Activated CD4-positive, CD25-positive, alpha-beta regulatory T cell treated with anti-CD3 and anti-CD28 coated beads, Interleukin-2, amount 50 U/mL, for 16 hours (primary cell): ENCODE measurements around the gene NUDCD3.

Source experiments
- DNase-seq: peaks from one replicate; pipeline ENCODE4 v3.0.0-alpha.2; 2020; ENCODE audit warnings: low read depth, low spot score

The NUDCD3 gene

DNA sequence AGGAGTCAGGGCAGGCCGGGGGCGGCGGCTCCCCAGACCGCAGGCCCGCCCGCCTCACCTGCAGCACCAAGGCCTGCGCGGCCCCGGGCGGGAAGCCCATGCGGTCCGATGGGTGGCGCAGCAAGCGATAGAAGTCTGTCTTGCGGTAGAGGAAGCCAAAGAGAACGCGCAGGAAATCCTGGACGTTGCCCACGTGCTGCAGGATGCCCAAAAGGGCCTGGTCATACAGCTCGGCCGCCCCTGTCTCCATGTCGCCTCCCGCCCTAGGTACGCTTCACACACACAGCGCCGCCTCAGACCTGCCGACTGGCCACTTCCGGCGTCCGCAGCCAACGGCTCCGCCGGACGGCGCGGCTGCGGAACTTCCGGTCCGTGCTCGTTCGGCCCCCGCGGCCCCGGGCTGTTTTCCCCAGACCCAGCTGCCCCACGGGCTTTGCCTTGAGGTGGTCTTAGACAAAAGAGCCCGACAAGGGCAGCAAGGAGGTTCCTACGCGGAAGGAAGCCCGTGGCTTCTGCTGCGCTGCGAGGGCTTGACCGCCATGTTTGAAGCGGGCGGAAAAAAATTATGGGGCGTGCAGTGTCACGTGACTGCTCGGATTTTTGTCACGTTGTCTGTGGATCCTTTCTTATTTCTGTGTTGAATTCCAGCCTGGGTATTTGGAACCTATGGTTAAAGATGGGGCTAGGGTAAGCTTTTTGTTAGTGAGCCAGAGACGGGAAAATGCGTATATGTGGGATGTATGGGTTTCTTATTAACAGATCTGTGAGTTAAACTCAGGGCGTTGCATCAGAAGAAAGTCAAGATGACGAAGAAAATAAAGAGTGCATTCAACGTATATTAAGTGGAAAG is at the start of gene NUDCD3:
TSS of gene NUDCD3 (minus strand) at position 308 of the 850 bp plus-strand sequence. CDS start at position 250, 58 bp downstream.
- DNase-seq = peak; percentile 71

- no peak for DNase-seq
Measured at GRCh38 chr7:44539669-44540506, 49.4 kb upstream of the NUDCD3 start.

DNA sequence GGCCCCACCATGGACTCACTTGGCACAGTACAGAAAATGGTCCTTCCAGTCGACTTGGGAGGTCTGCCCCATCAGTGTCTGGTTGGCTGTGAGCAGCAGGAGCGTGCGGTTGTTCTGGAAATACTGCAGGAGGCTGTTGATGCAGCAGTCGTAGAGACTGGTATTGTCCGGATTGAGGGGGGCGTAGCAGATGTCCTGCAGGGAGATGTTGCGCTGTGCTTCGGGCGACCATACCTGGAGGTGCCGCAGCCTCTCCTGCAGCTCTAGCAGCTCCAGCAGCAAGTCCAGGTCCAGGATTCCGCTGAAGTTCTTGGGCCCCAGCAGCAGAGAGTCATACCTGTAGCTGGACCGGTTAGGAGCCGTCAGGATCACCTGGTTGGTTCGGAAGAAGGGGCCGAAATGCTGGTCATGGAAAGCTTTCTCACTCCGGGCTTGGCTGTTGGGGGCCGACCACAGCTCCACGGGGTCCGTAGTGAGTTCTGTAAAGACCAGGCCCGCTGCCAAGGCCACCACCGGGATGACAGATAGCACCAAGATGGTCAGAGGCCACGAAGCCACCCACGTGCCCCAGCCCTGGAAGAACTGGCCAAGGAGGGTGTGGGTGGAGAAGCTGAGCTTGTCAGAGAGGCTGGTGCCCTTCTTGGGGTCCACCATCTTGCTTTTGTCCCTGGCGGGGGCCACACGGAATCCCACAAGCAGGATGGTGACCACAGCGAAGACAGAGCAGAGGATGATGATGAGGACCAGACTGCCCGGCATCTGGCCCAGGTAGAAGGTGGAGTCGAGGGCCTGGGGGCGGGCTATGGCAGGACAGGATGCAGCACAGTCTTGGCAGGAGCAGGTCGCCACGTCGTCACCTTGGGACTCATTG is 48.6 kb upstream of the NUDCD3 start:
- no peak for DNase-seq

- no peak for DNase-seq
Measured at GRCh38 chr7:44538093-44538797, 47.8 kb upstream of the NUDCD3 start.

- no peak for DNase-seq
Measured at GRCh38 chr7:44537442-44537841, 47.0 kb upstream of the NUDCD3 start.

- no peak for DNase-seq
Measured at GRCh38 chr7:44536090-44536489, 45.6 kb upstream of the NUDCD3 start.

GRCh38 chr7:44535348-44536064 is 45.0 kb upstream of the NUDCD3 start:
- no peak for DNase-seq

DNA sequence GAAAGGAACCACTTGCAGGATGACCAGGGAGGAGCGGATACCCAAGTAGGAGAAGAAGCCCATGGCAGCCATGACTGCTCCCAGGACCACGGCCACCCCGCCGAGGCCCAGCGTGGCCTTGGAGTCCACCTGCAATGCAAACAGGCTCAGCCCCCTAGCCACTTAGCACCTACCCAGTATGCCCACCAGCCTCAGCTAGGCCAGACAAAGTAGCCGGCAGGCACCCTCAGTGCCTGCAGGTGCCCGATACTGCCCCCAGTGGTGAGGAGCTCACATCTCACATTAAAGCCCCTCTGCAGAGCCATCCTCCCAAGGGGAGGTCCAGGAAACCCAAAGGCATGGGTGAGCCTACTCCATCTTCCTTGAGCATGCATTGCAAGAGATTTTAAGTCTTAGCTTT is 44.0 kb upstream of the NUDCD3 start:
- DNase-seq = peak; percentile 6

DNA sequence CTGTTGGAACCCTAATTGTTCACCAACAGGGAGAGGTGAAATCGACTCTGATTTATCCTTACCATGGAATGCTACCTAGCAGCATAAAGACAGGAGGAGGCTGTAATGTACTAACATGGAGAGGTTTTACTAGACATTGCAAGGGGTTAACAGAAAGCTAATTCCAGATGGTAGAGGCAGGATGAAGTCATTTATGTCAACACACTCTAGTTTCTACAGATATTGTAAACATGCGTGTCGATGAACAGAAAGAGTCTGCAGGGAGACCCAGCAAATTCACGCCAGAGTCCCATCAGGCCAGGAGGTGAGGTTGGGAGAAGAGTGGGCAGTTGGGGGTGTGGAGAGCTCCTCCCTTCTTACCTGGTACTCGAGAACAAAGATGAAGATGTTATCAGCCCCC is 43.6 kb upstream of the NUDCD3 start:
- DNase-seq = no peak

GRCh38 chr7:44533301-44534055 is 43.0 kb upstream of the NUDCD3 start:
- DNase-seq = no peak

DNA sequence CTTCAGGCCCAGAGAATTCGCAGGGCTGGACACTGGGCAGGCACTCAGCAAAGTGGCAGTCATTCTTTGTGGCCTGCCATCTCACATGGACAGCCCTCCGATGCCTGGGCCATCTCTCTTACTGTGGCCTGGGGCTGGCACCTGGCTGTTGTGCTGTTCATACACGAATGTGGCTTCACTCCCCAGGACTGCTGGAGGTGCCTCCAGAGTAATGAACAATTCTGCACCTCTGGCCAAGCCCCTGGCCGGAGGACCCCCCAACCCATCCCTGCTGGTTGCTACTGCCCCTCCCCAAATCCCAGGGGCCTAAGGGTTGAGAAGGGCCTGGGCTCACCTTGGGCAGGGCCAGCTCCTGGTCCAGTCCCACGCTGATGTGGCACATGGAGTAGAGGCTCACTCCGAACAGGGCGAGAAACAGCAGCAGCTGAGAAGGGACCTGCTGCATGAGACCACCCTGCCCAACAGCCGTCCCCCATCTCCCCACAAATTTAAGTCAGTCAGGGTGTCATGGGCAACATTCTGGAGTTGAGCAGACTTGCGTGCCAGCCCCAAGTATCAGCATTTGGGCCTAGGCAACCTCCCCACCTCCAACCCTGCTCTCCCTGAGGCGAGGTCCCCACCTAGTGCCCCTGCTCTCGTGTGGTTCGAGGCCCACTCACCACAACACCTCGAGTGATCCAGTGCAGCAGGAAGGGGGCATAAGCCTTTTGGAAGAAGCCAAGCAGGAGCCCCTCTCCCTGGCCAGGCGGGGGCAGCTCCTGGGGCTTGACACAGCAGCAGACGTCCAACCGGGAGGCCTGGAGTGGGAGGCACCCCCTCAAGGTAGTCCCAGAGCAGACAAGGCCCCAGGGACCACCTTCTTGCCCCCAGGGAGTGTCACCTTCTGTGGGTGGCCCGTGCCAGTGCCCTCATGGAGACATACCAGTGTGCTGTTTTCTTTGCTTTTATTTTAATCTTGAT is 41.2 kb upstream of the NUDCD3 start:
- no peak for DNase-seq

DNA sequence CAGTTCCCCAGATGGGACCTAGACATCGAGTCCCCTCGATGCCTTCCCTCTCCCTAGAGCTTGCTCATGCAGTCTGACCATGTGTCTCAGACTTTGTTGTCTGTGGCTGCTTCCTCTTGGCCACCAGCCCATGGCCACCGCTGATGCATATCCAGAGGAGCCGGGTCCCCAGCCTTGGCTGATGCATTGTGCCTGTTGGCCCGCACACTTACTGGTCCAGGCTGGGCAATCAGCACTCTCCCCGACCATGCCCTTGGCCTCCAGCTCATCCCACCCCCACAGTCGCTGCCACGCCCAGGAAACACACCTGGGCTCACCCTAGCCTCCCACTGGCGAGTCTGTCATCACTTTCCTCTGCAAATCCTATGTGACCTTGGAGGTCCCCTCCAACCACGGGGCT is 40.5 kb upstream of the NUDCD3 start:
- DNase-seq = no peak

GRCh38 chr7:44524811-44525388 is 34.4 kb upstream of the NUDCD3 start:
- no peak for DNase-seq

GRCh38 chr7:44522315-44522714 is 31.9 kb upstream of the NUDCD3 start:
- no peak for DNase-seq

DNA sequence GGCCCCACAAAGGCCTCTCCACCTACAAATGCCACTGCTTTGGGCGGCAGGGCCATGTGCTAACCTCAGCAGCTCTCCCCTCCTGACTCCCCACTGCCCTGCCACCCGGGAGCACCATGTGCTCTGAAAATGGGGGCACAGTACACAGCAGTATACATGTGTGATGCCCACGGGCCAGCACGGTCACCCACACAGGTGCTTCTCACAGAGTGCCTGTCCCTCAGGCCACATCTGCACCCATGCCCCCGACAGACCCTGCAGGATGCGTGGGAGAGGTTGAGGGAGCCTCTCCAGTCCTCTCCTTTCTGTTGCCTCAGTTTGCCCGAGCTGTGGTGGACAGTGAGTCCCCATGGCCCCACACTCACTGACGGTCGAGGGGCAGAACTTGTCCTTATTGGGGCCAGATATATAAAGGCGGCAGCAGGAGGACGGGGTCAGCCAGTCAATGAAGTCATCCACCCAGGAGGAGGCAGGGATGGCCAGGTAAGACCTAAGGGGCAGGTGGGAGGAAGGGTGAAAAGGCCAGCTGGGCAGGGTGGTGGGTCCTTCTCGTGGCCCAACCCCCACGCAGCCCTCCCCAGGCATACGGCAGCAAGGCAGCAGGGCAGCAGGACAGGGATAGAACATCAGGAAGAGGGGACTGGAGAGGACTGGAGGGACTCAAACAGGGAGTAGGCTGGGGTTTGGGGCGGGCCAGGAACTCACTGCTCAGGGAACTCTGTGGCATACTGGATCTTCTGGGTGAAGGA is 31.1 kb upstream of the NUDCD3 start:
- no peak for DNase-seq

DNA sequence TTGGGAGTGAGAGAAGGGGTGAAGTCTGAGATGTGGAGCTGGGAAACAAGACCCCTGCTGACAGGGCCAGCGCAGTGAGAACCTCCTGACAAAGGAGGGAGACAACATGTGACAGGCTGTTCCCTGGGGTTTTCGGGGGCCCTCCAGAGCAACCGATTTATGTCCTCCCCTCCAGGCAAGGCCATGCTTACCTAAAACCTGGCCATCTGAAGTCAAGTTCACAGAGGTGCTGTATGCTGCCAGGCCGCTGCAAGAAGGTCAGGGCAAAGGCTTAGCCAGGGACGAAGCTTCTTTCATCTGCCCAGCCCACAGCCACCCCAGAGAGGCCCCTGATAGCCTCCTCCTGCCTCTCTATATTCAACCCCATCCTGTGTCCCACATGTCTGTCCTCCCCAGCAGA is 30.1 kb upstream of the NUDCD3 start:
- no peak for DNase-seq

DNA sequence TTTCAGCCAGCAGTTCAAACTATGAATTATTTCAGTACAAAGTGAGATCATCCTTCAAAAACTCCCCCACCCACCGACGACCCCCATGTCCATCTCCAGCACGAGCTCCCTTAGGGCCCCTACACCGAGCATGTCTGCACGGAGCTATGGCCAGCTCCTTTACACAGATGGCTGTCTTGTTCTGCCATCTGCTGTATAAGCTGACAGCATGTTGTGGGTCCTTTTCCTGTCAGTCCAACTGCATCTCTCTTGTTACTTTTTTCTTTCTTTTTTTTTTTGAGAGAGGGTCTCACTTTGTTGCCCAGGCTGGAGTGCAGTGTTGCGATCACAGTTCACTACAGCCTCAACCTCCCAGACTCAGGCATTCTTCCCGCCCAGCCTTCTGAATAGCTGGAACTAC is 29.1 kb upstream of the NUDCD3 start:
- no peak for DNase-seq
